HL-60/S4 treated with retinoic acid at 250 ng/mL for 4 days and 3 days (cell line): ENCODE results near the gene SLC30A9.

Experiments used
- in situ Hi-C: fragments of 300-500 bp; cut with MboI; formaldehyde crosslinking; loops from 2 replicates; pipeline ENCODE4 v1.7.0; 2022; ENCODE audit warnings: low sequenced_read_pairs

The SLC30A9 gene

GRCh38 chr4:41990365-41991111 is at the start of gene SLC30A9:
Gene SLC30A9 (plus strand): TSS chr4:41990530. CDS start chr4:41990652, 122 bp downstream.
- in situ Hi-C loops = no loop called here

DNA sequence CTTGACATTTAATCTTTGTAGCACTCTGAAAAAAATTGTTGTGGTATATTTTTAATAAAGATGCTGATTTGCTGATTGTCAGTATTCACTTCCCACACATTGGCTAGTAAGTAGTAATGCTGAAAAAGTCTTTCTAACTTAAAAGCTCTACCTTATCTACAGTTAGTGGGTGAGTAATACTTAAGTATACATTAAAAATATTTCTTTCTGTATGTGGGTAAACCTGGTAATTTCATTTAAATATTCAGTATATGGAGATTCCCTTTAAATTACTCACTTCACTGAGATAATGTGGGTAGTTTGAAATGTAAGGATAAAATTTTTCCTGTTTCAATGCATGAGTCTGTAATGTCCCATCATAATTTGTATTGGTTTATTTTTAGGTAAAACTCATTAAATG is 49.5 kb upstream of the SLC30A9 start:
- in situ Hi-C loops = no loop called here

DNA sequence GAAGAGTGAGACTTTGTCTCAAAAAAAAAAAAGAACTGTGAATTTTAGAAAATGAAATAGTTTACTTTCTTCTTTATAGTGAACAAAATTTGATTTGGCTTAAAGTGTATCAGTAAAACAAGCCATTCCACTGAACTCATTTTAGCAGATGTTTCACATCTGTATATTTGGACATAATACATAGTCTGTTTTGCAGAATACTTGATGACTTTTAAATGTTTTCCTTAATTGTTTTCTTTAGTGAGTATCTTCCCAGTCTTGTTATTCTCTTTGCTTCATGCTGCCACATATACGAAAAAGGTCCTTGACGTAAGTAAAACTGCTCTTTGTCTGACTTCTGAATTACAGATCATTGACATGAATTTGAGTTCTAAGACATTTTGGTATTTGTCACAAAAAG is 46.8 kb upstream of the SLC30A9 start:
- in situ Hi-C loops = no loop called here

DNA sequence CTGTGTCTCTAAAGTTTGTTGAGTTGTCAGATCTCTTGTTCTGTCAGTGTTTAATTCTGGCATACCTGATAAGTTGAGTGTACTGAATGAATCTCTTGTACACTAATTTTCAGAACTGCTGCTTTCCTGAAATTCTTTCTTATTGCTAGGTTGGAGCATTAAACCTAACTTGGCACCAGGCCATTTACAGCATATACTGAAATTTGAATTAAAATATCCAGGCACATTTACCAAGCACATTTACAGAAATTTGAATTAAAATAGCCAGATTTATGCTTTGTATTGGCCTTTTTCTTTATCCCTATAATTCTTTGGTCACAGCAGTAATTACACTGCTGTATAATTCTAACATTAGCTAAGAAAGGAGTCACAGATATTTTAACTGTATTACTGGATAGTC is 46.2 kb upstream of the SLC30A9 start:
- in situ Hi-C loops = no loop called here

- in situ Hi-C loops = no loop called here
Observed at GRCh38 chr4:41949531-41949930, 40.8 kb upstream of the SLC30A9 start.

DNA sequence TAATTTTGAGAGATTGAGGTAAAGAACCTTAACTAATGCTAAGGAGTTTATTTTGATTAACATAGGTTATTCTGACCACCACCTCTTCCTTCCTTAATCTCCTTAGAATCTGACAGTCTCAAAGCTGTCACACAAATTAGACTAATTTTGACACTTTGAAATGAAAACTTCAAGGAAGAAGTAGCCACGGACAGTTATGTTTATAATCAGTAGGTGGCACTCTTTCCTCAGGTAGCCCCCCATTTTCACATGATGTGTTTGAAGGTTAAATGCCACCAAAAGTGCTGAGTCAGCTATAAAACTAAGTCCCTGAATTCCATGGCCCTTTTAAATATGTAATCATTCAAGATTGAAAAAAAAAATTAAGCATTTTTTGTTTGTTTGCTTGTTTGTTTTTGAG is 32.7 kb upstream of the SLC30A9 start:
- in situ Hi-C loops = loop anchor here (25.0 kb wide), 2 partner anchors 330 to 555 kb away; no protein-coding TSS in a partner anchor

- in situ Hi-C loops = loop anchor here (25.0 kb wide), 2 partner anchors 324 to 549 kb away; no protein-coding TSS in a partner anchor
Observed at GRCh38 chr4:41963105-41963504, 27.2 kb upstream of the SLC30A9 start.

- in situ Hi-C loops = loop anchor here (25.0 kb wide), 2 partner anchors 323 to 548 kb away; no protein-coding TSS in a partner anchor
Observed at GRCh38 chr4:41964401-41964800, 25.9 kb upstream of the SLC30A9 start.

- in situ Hi-C loops = loop anchor here (25.0 kb wide), 2 partner anchors 320 to 545 kb away; no protein-coding TSS in a partner anchor
Observed at GRCh38 chr4:41967392-41967791, 22.9 kb upstream of the SLC30A9 start.

GRCh38 chr4:41969671-41970070 is 20.7 kb upstream of the SLC30A9 start:
- in situ Hi-C loops = loop anchor here (25.0 kb wide), 2 partner anchors 318 to 543 kb away; no protein-coding TSS in a partner anchor

DNA sequence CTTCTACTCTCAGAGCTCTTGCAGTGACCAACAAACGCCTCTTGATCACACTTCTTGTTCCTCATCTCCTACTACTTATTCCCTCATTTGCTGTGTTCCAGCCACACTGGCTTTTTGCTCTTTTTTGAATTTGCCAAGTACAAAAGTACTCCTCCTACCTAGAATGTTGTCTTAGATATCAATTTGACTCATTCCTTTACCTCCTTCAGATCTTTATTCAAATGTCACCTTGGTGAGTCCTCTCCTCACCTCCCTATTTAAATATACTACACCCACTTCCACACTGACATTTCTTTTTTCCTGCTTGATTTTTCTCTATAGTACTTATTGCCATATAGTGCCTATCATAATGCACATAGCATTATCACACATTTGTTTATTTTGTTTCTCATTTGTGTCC is 15.0 kb upstream of the SLC30A9 start:
- in situ Hi-C loops = no loop called here

- in situ Hi-C loops = no loop called here
Observed at GRCh38 chr4:41976775-41977516, 13.4 kb upstream of the SLC30A9 start.

GRCh38 chr4:41977709-41978108 is 12.6 kb upstream of the SLC30A9 start:
- in situ Hi-C loops = no loop called here

- in situ Hi-C loops = no loop called here
Observed at GRCh38 chr4:41981456-41981855, 8.9 kb upstream of the SLC30A9 start, which contains the start of gene DCAF4L1. Gene DCAF4L1 (plus strand): TSS chr4:41981756. CDS start chr4:41981793, 37 bp downstream.

DNA sequence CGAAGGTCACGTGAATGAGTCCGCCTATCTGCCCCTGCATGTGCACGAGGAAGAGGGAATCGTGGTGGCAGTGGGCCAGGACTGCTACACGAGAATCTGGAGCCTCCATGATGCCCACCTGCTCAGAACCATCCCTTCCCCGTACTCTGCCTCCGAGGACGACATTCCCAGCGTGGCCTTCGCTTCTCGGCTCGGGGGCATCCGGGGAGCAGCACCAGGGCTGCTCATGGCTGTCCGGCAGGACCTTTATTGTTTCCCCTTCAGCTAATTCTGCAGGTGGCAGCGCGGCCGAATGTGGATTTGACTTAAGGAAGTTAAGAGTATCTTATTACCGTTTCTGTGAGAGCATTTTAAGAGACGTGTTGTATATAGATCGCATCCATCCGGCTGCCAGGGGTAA is 7.6 kb upstream of the SLC30A9 start:
- in situ Hi-C loops = no loop called here

DNA sequence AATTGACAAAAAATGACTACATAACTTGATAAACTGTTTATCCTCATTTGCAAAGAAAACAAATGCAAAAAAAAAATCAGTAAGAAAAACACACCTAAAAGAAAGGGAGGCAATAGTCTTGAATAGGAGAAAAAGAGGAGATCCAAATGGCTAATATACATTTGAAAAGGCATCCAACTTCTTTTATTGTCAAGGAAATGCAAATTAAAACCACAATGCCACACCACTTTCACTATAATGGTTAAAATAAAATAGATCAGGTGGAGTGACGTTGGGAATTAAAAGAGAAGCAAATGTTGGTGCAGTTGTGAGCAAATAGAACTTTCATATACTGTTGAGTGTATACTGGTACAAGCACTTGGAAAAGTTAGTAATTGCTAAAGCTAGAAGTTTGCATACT is 5.2 kb upstream of the SLC30A9 start:
- in situ Hi-C loops = no loop called here

DNA sequence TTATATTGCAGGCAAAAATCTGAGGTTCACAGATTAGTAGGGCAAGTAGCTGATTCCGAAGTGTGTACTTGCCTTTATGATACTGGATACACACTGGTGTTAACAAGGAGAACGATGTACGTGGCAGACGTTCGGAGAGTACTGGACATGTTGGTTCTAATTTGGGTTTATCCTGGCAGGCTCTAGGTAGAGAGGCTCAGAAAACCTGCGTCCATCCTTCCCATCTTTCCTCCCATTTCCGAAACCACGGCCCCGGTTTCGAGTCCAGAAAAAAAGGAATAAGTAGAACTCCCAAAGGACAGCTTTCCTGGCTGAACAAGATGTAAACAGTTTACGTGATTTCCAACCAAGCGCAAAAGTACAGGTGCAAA is 351 bp upstream of the SLC30A9 start:
- in situ Hi-C loops = no loop called here

- in situ Hi-C loops = no loop called here
Observed at GRCh38 chr4:41991916-41992767, 1.8 kb downstream of the SLC30A9 start.

- in situ Hi-C loops = no loop called here
Observed at GRCh38 chr4:41992967-41993857, 2.9 kb downstream of the SLC30A9 start.

- in situ Hi-C loops = no loop called here
Observed at GRCh38 chr4:41994461-41994985, 4.2 kb downstream of the SLC30A9 start.
